ENCODE results near the gene LRMDA. TPM values are rescaled to one million over a fixed set of nuclear protein-coding genes. Genes with fewer than 3 reads are reported as not detected.

The LRMDA gene
- total and polyA plus RNA-seq, 2 of the 4 experiments (the other 2 are of a cell fraction), result 0.07 TPM; not detected in 1

GRCh38 chr10:76149602-76150138, 718.2 kb downstream of the LRMDA start:
- Histone ChIP-seq H3K27ac (ENCODE audit: insufficient read depth, low read length) (no peak overlapping the region), H3K4me2 (ENCODE audit: low read depth, low read length) (no peak overlapping the region)

More at GRCh38 chr10:76149602-76150138, 718.2 kb downstream of the LRMDA start:
- Histone ChIP-seq H3K36me3 (ENCODE audit: control insufficient read depth, insufficient read depth, low read length) (no peaks in the 10 kb centered on the region), H3K4ac (ENCODE audit: low read depth, low read length) (peak overlapping the region; percentile 9; the same call in 1 of the 2 replicates), H4K91ac (ENCODE audit: insufficient read depth, low read depth, low read length) (peak overlapping the region; percentile 18; the same call in 1 of the 2 replicates), H3K79me1 (ENCODE audit: low read depth in 1 of 2, low read length in 2 of 2) (no peaks in the 10 kb centered on the region), H3K4me3 (ENCODE audit: insufficient read depth, low read depth, low read length) (no peak overlapping the region), H4K5ac (ENCODE audit: low read depth, low read length) (no peak overlapping the region), H3K23ac (ENCODE audit: low read depth, low read length) (no peak overlapping the region), H2BK15ac (ENCODE audit: low read depth, low read length) (peak overlapping the region; percentile 27; the same call in 2 of the 3 replicates), H2AK5ac (ENCODE audit: low read depth, low read length) (no peak overlapping the region; the same call in 1 of the 2 replicates), H2BK20ac (ENCODE audit: low read depth, low read length) (peak overlapping the region; percentile 42; the same call in 1 of the 2 replicates), H4K8ac (ENCODE audit: low read depth in 2 of 2, low read length in 2 of 2) (peak overlapping the region; percentile 8 to 10; a peak in 2 of 4 replicates), H3K14ac (replicated peaks; ENCODE audit: low read depth, low read length) (0 out of 2 replicates have a peak overlapping the region, but pooled peaks have one; percentile 30), H3K27me3 (ENCODE audit: control insufficient read depth, insufficient read depth, low read length) (peaks cover 3% of the 10 kb centered on the region), H3K9me1 (ENCODE audit: insufficient read depth, low read length) (no peaks in the 10 kb centered on the region), H3K18ac (ENCODE audit: low read depth, low read length) (no peak overlapping the region), H3K56ac (ENCODE audit: extremely low read depth, insufficient read depth, low read length) (no peak overlapping the region; the same call in 1 of the 2 replicates), H4K20me1 (ENCODE audit: insufficient read depth, low read length) (no peaks in the 10 kb centered on the region), H3K9ac (ENCODE audit: low read depth, low read length) (no peak overlapping the region), H2BK5ac (ENCODE audit: low read depth, low read length, poor library complexity, severe bottlenecking) (no peak overlapping the region), H2AFZ (replicated peaks; ENCODE audit: low read length, poor library complexity) (peak overlapping the region; percentile 72), H2BK120ac (ENCODE audit: low read depth, low read length) (no peak overlapping the region), H3K4me1 (ENCODE audit: control insufficient read depth, insufficient read depth, low read length) (peaks cover 7% of the 10 kb centered on the region; the same call in 1 of the 2 replicates), H3K9me3 (ENCODE audit: control insufficient read depth, insufficient read depth, low read length) (no peaks in the 10 kb centered on the region; the same call in 1 of the 2 replicates), H2AK9ac (replicated peaks; ENCODE audit: low read depth, low read length, poor library complexity) (no peak overlapping the region)
- intact Hi-C loops (cut with micrococcal nuclease), result no loop called here
- WGBS, 2 experiments (ENCODE audit: extremely low coverage in 2 of 2, insufficient read length in 1 of 2), result no CpG with 5 or more reads among the region's 2 CpGs
- dilution Hi-C loops (cut with HindIII; ENCODE audit: low sequenced_read_pairs, unreplicated experiment), result no loop called here
- TF ChIP-seq CEBPB (IDR thresholded peaks at IDR 0.05; ENCODE audit: low read depth, low read length) (no peak), SMC3 (IDR thresholded peaks at IDR 0.05; ENCODE audit: low read depth, low read length) (no peak), MAZ (IDR thresholded peaks at IDR 0.05; ENCODE audit: borderline replicate concordance, low read depth, low read length) (no peak), NFE2L2 (IDR thresholded peaks at IDR 0.05; ENCODE audit: low read depth, low read length) (no peak)
- DNase-seq, result no peak
- BruUV-seq (replicated peaks), result no TSS peak
- CTCF ChIA-PET, result interaction anchor here (1.0 to 1.3 kb wide), 2 partner anchors 10 to 79 kb away, joined by 3 read pairs; no protein-coding TSS in a partner anchor
- in situ Hi-C loops (cut with MboI; ENCODE audit: low sequenced_read_pairs), result no loop called here
- POLR2A ChIA-PET (ENCODE audit: unreplicated experiment), result no interaction called here
- ATAC-seq (ENCODE audit: low read depth), result no peak; the same call in 1 of the 2 replicates

Measured in IMR-90 (cell line).